Vagina (tissue), 2 donors: ENCODE measurements around the gene SLC6A3.

Experiments
- POLR2A ChIP-seq, 2 donors: fragments of 450-650 bp; IDR thresholded peaks; one replicate each; pipeline ENCODE4 v1.6.1; 2017; ENCODE audit warnings: antibody characterized with exemption in 2 of 2, mild to moderate bottlenecking in 2 of 2, moderate library complexity in 2 of 2
- POLR2AphosphoS5 ChIP-seq, 2 donors: sonication (generic); formaldehyde crosslinking; IDR thresholded peaks; one replicate each; pipeline ENCODE4 v1.9.0; 2017; ENCODE audit warnings: antibody characterized with exemption in 2 of 2, mild to moderate bottlenecking in 2 of 2, low read depth in 1 of 2; ENCODE audit not compliant: insufficient read depth in 1 of 2
- TF ChIP-seq, protein P1 (sequence below), 3 experiments: fragments of 450-650 bp in 2 of 3; fragments of 200-600 bp in 1 of 3; sonication (generic) in 1 of 3; IDR thresholded peaks; one replicate each; pipeline ENCODE4 v1.5.1; 2017 to 2019; ENCODE audit warnings: antibody characterized with exemption in 3 of 3, mild to moderate bottlenecking in 2 of 3, moderate library complexity in 2 of 3

DNA sequence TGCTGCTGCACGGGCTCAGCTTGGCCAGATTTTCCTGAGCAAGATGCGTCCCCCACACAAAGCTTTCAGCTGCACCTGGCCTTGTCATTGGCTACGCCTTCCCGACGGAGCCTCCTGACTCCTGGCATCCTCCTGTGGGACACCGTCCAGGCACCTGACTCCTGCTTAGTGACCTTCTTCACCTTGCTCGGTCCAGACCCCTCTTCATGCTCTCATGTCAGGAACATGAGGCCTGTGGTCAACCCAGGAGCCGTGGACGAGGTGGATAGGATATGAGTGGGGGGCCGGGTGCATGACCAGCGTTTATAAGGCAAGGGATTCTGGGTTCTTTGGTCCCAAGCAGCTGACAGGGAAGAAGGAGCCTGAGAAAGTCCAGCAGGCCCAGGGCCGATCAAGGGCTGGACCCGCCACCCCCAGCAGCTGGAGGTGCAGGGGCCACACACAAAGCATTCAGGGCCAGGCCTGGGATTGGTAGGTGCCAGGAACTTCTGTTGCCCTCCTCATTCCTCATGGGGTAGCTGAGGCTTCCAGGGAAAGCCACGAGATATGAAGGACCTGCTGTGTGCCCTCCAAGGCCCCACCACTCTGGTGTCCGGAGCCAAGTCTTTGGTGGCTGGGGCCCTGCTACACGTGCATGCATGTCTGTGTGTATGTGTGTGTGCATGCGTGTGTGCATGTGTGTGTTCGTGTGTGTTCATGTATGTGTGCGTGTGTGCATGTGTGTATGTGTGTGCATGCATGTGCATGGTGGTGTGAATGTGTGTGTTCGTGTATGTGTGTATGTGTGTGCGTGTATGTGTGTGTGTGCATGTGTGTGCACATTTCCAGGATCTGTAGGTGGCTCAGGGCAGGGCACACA, 34.9 kb downstream of the SLC6A3 start:
- TF ChIP-seq POLR2AphosphoS5 (IDR thresholded peaks at IDR 0.05; ENCODE audit: insufficient read depth in 1 of 2, low read depth in 1 of 2) (no peak), POLR2A (IDR thresholded peaks at IDR 0.05) (no peak)
- TF ChIP-seq, protein P1, sequence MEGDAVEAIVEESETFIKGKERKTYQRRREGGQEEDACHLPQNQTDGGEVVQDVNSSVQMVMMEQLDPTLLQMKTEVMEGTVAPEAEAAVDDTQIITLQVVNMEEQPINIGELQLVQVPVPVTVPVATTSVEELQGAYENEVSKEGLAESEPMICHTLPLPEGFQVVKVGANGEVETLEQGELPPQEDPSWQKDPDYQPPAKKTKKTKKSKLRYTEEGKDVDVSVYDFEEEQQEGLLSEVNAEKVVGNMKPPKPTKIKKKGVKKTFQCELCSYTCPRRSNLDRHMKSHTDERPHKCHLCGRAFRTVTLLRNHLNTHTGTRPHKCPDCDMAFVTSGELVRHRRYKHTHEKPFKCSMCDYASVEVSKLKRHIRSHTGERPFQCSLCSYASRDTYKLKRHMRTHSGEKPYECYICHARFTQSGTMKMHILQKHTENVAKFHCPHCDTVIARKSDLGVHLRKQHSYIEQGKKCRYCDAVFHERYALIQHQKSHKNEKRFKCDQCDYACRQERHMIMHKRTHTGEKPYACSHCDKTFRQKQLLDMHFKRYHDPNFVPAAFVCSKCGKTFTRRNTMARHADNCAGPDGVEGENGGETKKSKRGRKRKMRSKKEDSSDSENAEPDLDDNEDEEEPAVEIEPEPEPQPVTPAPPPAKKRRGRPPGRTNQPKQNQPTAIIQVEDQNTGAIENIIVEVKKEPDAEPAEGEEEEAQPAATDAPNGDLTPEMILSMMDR (IDR thresholded peaks at IDR 0.05): no peak
